HG03045 (cell line): Measurements from ENCODE around the gene CCDC197.

Experiments used
- ATAC-seq: cut with Tn5 transposase; IDR thresholded peaks from one replicate; pipeline ENCODE4 v1.9.1; 2021; ENCODE audit warnings: mild to moderate bottlenecking, moderate library complexity; ENCODE audit not compliant: unreplicated experiment

Gene CCDC197

GRCh38 chr14:93997082-93997481 is at the start of gene CCDC197:
Gene CCDC197, plus strand, starts transcription at chr14:93997301. Its CDS starts 831 bp downstream, at chr14:93998132.
- ATAC-seq: no peak

GRCh38 chr14:93949511-93950075 is 47.5 kb upstream of the CCDC197 start:
- no peak for ATAC-seq

- no peak for ATAC-seq
Observed at GRCh38 chr14:93950948-93951634, 46.0 kb upstream of the CCDC197 start.

- ATAC-seq: no peak
Observed at GRCh38 chr14:93951635-93952540, 45.2 kb upstream of the CCDC197 start.

- no peak for ATAC-seq
Observed at GRCh38 chr14:93952829-93953228, 44.3 kb upstream of the CCDC197 start.

- no peak for ATAC-seq
Observed at GRCh38 chr14:93953263-93953662, 43.8 kb upstream of the CCDC197 start.

- ATAC-seq: no peak
Observed at GRCh38 chr14:93953739-93954515, 43.2 kb upstream of the CCDC197 start.

- ATAC-seq: no peak
Observed at GRCh38 chr14:93954516-93954830, 42.6 kb upstream of the CCDC197 start.

- ATAC-seq: no peak
Observed at GRCh38 chr14:93954900-93955849, 41.9 kb upstream of the CCDC197 start.

GRCh38 chr14:93955850-93956481 is 41.1 kb upstream of the CCDC197 start:
- ATAC-seq: no peak

- no peak for ATAC-seq
Observed at GRCh38 chr14:93956514-93957332, 40.4 kb upstream of the CCDC197 start.

GRCh38 chr14:93957333-93957710 is 39.8 kb upstream of the CCDC197 start:
- ATAC-seq: no peak

GRCh38 chr14:93957751-93958566 is 39.1 kb upstream of the CCDC197 start:
- no peak for ATAC-seq

GRCh38 chr14:93958567-93959238 is 38.4 kb upstream of the CCDC197 start:
- no peak for ATAC-seq

GRCh38 chr14:93959239-93960107 is 37.6 kb upstream of the CCDC197 start:
- ATAC-seq: peak; percentile 65

GRCh38 chr14:93960108-93960475 is 37.0 kb upstream of the CCDC197 start:
- ATAC-seq: no peak
